ENCODE measurements around the gene CMTM7. TPM values are rescaled to one million over a fixed set of nuclear protein-coding genes. Genes with fewer than 3 reads are reported as not detected.

Gene CMTM7
- total and polyA plus RNA-seq, 2 of the 8 experiments (the other 6 are each of a cell fraction or from before 2014, with no cell fraction given): 33.3 to 65.8 TPM

DNA sequence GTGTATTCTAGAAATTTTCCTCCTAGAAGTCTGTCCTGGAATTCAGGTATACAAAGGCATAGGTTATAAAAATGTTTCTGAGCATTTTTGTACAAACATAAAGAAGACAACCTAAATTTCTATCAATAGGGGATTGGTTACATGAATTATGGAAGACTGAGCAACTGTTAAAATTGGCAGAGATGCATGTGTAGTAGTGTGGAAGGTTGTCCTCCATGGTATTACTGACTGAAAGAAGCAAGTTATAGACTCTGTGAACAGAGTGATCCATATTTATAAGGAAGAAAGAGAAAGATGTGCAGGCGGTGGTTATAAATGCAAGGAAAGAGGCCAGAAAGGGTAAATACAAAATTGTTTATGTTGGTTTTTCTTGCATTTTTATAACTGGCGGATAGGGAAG lies 38.3 kb upstream of the CMTM7 start:
- Histone ChIP-seq H3K27me3 (replicated peaks in 1 of 4; ENCODE audit: control insufficient read depth in 3 of 4, extremely low read depth in 1 of 4, insufficient read depth in 3 of 4, low read length in 3 of 4) (no peaks in the 10 kb centered on the region), H3K4ac (replicated peaks; ENCODE audit: insufficient read length, low read depth, low read length) (no peak overlapping the region), H4K5ac (ENCODE audit: insufficient read length, low read depth, low read length) (no peak overlapping the region), H3K79me1 (ENCODE audit: low read depth, low read length) (no peaks in the 10 kb centered on the region; the same call in 1 of the 2 replicates), H3K14ac (ENCODE audit: insufficient read length) (no peak overlapping the region), H3K79me2 (ENCODE audit: control insufficient read depth in 1 of 2, insufficient read depth in 2 of 2, low read length in 2 of 2) (no peaks in the 10 kb centered on the region), H3K9me3 (ENCODE audit: insufficient read depth in 2 of 2, low read depth in 1 of 2, low read length in 1 of 2) (no peaks in the 10 kb centered on the region), H4K91ac (replicated peaks; ENCODE audit: insufficient read length, low read length) (no peak overlapping the region), H2BK20ac (ENCODE audit: low read length) (no peak overlapping the region), H3K4me2 (ENCODE audit: insufficient read depth in 1 of 2, low read depth in 2 of 2, low read length in 2 of 2) (no peak overlapping the region), H3K23ac (ENCODE audit: insufficient read length) (no peak overlapping the region), H3K23me2 (ENCODE audit: low read depth, low read length) (no peaks in the 10 kb centered on the region; the same call in 1 of the 2 replicates), H4K8ac (ENCODE audit: extremely low read depth, insufficient read depth, low read length) (no peak overlapping the region), H2BK15ac (ENCODE audit: low read length) (no peak overlapping the region), H3K9ac (replicated peaks in 1 of 4; ENCODE audit: extremely low read depth in 1 of 4, low read depth in 3 of 4, low read length in 3 of 4) (no peak overlapping the region), H3K56ac (replicated peaks; ENCODE audit: insufficient read length, low read depth, low read length) (no peak overlapping the region), H2AK5ac (ENCODE audit: low read depth, low read length) (no peak overlapping the region), H4K20me1 (replicated peaks in 1 of 2; ENCODE audit: control insufficient read depth in 1 of 2, insufficient read depth in 2 of 2, low read length in 2 of 2) (no peaks in the 10 kb centered on the region), H2BK5ac (ENCODE audit: low read depth, low read length) (no peak overlapping the region), H3K4me3 (ENCODE audit: extremely low read depth in 1 of 4, insufficient read depth in 2 of 4, low read depth in 3 of 4, low read length in 4 of 4) (no peak overlapping the region), H3K27ac (ENCODE audit: low read depth, low read length) (no peak overlapping the region), H3K18ac (ENCODE audit: extremely low read depth, low read length) (no peak overlapping the region), H2BK12ac (ENCODE audit: low read depth, low read length) (no peak overlapping the region), H2AFZ (ENCODE audit: low read length) (no peak overlapping the region), H3K36me3 (ENCODE audit: control insufficient read depth in 2 of 4, insufficient read depth in 4 of 4, low read length in 3 of 4) (no peaks in the 10 kb centered on the region), H2BK120ac (replicated peaks; ENCODE audit: low read depth, low read length) (no peak overlapping the region), H3K4me1 (replicated peaks in 1 of 4; ENCODE audit: control insufficient read depth in 3 of 4, insufficient read depth in 4 of 4, low read length in 3 of 4) (peaks cover 3 to 11% (median 9%) of the 10 kb centered on the region in 4 experiments; a peak in 5 of 7 replicates)
- POLR2A ChIA-PET (ENCODE audit: partially characterized antibody): no interaction called here
- FAIRE-seq (no peak), DNase-seq (ENCODE audit: low read depth in 1 of 2, low spot score in 2 of 2) (no peak)
- TF ChIP-seq TAF7 (optimal IDR thresholded peaks at IDR 0.05; ENCODE audit: borderline replicate concordance, low read depth, low read length) (no peak), JUN (IDR thresholded peaks at IDR 0.05; ENCODE audit: low read depth, low read length) (no peak), POLR2AphosphoS5 (IDR thresholded peaks at IDR 0.05; ENCODE audit: low read depth, low read length) (no peak), JUND (IDR thresholded peaks at IDR 0.05; ENCODE audit: low read length) (no peak), SUZ12 (IDR thresholded peaks at IDR 0.05; ENCODE audit: low read length) (no peak), POU5F1 (IDR thresholded peaks at IDR 0.05; ENCODE audit: low read depth, low read length) (no peak)
- CTCF ChIA-PET (ENCODE audit: partially characterized antibody): interaction anchor here (0.8 to 1.4 kb wide), 3 partner anchors 22 to 43 kb away, joined by 3 to 4 read pairs (median 3); no protein-coding TSS in a partner anchor
- WGBS, 2 experiments (ENCODE audit: extremely low coverage in 1 of 2, insufficient coverage in 1 of 2, insufficient read length in 1 of 2, insufficient replicate concordance in 2 of 2, low coverage in 1 of 2, low lambda C conversion rate in 2 of 2, missing lambda C conversion rate in 1 of 2): 89% methylated on average over 2 of the region's 2 CpGs; no CpG with 5 or more reads in 1 of the 2 experiments
